Colonic mucosa (tissue), 4 donors: ENCODE results near the gene FAM234A. TPM values are rescaled to one million over a fixed set of nuclear protein-coding genes. Genes with fewer than 3 reads are reported as not detected.
"Not testable (repeated sequence)": the region's sequence is repeated elsewhere in the genome, so short reads cannot be mapped to it uniquely, and the experiment has no call there.

Experiments
- DNase-seq: peaks from one replicate; pipeline ENCODE4 v3.0.0-alpha.2; 2020
- H3K27ac ChIP-seq: fragments of 200-600 bp; one replicate; pipeline ENCODE4 v1.8.0; 2021
- H3K27me3 ChIP-seq: fragments of 200-600 bp; one replicate; pipeline ENCODE4 v1.8.0; 2021
- H3K36me3 ChIP-seq: fragments of 200-600 bp; one replicate; pipeline ENCODE4 v1.8.0; 2021
- H3K4me1 ChIP-seq: fragments of 200-600 bp; one replicate; pipeline ENCODE4 v1.8.0; 2021; ENCODE audit warnings: mild to moderate bottlenecking
- H3K4me3 ChIP-seq: fragments of 200-600 bp; one replicate; pipeline ENCODE4 v1.8.0; 2021
- H3K9ac ChIP-seq, 2 donors: one replicate each; pipeline ENCODE4 v1.7.0; 2013; ENCODE audit warnings: control low read depth in 2 of 2, low read depth in 2 of 2, low read length in 2 of 2
- H3K9me3 ChIP-seq: fragments of 200-600 bp; one replicate; pipeline ENCODE4 v1.8.0; 2021
- CTCF ChIP-seq: fragments of 200-600 bp; IDR thresholded peaks from one replicate; pipeline ENCODE4 v1.8.0; 2022; ENCODE audit warnings: antibody characterized with exemption, mild to moderate bottlenecking
- intact Hi-C: fragments of 100-400 bp; cut with DNase I; formaldehyde crosslinking; loops from one replicate; pipeline ENCODE4 v1.14.1; 2022
- total RNA-seq, 2 donors: library from RNA; stranded (reverse); fragmentation: NEBNext Ultra II Directional in 1 of 2; extraction: Animal tissue kit (Norgen Biotek cat#: 25700) in 1 of 2; gene quantifications; one replicate each; pipeline ENCODE4 v1.2.1, GENCODE V29; 2021
- donor health status: healthy.
- donor health status: DM: no; HTN: no; CAD: no.
- donor health status: DM: no; HTN: no; CAD: no.

The FAM234A gene
- total RNA-seq, 2 donors from 2014 or later, result 105 to 124 TPM

GRCh38 chr16:228151-228851 lies 6.3 kb upstream of the FAM234A start:
- Histone ChIP-seq H3K36me3 (no peaks in the 10 kb centered on the region), H3K4me1 (peaks cover 9% of the 10 kb centered on the region), H3K4me3 (peak overlapping the region; percentile 75), H3K9me3 (no peaks in the 10 kb centered on the region), H3K27ac (peak overlapping the region; percentile 95), H3K9ac (peak overlapping the region; percentile 90 to 94), H3K27me3 (no peaks in the 10 kb centered on the region)
- TF ChIP-seq CTCF, result no peak
- intact Hi-C loops, result loop anchor here (10.0 kb wide), 1 partner anchor 136 kb away; no protein-coding TSS in a partner anchor
- no peak for DNase-seq

- Histone ChIP-seq H3K27me3 (no peaks in the 10 kb centered on the region), H3K9me3 (no peaks in the 10 kb centered on the region), H3K27ac (peak within 1 kb of the TSS; percentile 95), H3K9ac (peak within 1 kb of the TSS; percentile 90 to 94), H3K4me3 (peak within 1 kb of the TSS; percentile 75), H3K36me3 (no peaks in the 10 kb centered on the region), H3K4me1 (peaks cover 9% of the 10 kb centered on the region)
- intact Hi-C loops, result loop anchor here (10.0 kb wide), 1 partner anchor 136 kb away; no protein-coding TSS in a partner anchor
- TF ChIP-seq CTCF, result no peak
- DNase-seq, result peak; percentile 91
Observed at GRCh38 chr16:228852-229730, 5.5 kb upstream of the FAM234A start, which contains the start of gene LUC7L. TSS of gene LUC7L (minus strand) at chr16:229449. CDS start at chr16:229339, 110 bp downstream.

GRCh38 chr16:229731-230281 lies 4.8 kb upstream of the FAM234A start:
- no peaks in the 10 kb centered on the region for H3K36me3 ChIP-seq
- no peak for DNase-seq
- no peaks in the 10 kb centered on the region for H3K9me3 ChIP-seq
- peaks cover 9% of the 10 kb centered on the region for H3K4me1 ChIP-seq
- no peak for TF ChIP-seq CTCF
- H3K9ac ChIP-seq, result no peak overlapping the region
- intact Hi-C loops, result loop anchor here (10.0 kb wide), 1 partner anchor 135 kb away; no protein-coding TSS in a partner anchor
- no peaks in the 10 kb centered on the region for H3K27me3 ChIP-seq
- no peak overlapping the region for H3K27ac ChIP-seq
- peak overlapping the region; percentile 75 for H3K4me3 ChIP-seq

GRCh38 chr16:230351-230750 lies 4.3 kb upstream of the FAM234A start:
- H3K9me3 ChIP-seq, H3K36me3 ChIP-seq, H3K27ac ChIP-seq, H3K9ac ChIP-seq, H3K27me3 ChIP-seq, DNase-seq, H3K4me3 ChIP-seq, intact Hi-C loops, H3K4me1 ChIP-seq: not testable (repeated sequence)

GRCh38 chr16:230949-231348 lies 3.7 kb upstream of the FAM234A start:
- TF ChIP-seq CTCF, result no peak
- intact Hi-C loops, result no loop called here
- DNase-seq, result no peak
- Histone ChIP-seq H3K9me3 (no peaks in the 10 kb centered on the region), H3K4me3 (no peak overlapping the region), H3K27ac (no peak overlapping the region), H3K9ac (no peak overlapping the region), H3K4me1 (peaks cover 12% of the 10 kb centered on the region), H3K27me3 (no peaks in the 10 kb centered on the region), H3K36me3 (no peaks in the 10 kb centered on the region)
